Measurements from ENCODE around the gene ZNF331.

GRCh38 chr19:53525922-53526321 is 12.0 kb upstream of the ZNF331 start:
- TF ChIP-seq CTCF (conservative IDR thresholded peaks at IDR 0.05 in 1 of 2, IDR thresholded peaks at IDR 0.05 in 1 of 2; ENCODE audit: low read depth in 1 of 2, low read length in 2 of 2) (no peak), EZH2 (IDR thresholded peaks at IDR 0.05; ENCODE audit: low read length, missing control alignments) (no peak)
